Mesendoderm (in vitro differentiated cells): ENCODE data around the gene KRT12.
A peak's percentile ranks its signal among the peaks of the same experiment; 100 is the strongest.

Source experiments
- DNase-seq: peaks from one replicate; pipeline ENCODE4 v3.0.0; 2013
- H2AK5ac ChIP-seq: 2 replicates; pipeline ENCODE4 v1.6.1; 2013; ENCODE audit warnings: low read length, inconsistent platforms
- H2BK120ac ChIP-seq: 2 replicates; pipeline ENCODE4 v1.6.1; 2013; ENCODE audit warnings: low read depth, mild to moderate bottlenecking, low read length, moderate library complexity, mixed read lengths
- H2BK15ac ChIP-seq: replicated peaks from 2 replicates; pipeline ENCODE4 v1.6.1; 2013; ENCODE audit warnings: low read depth, mild to moderate bottlenecking, moderate library complexity
- H2BK5ac ChIP-seq: 2 replicates; pipeline ENCODE4 v1.6.1; 2013; ENCODE audit warnings: low read length, inconsistent platforms
- H3K18ac ChIP-seq: 2 replicates; pipeline ENCODE4 v1.6.1; 2013; ENCODE audit warnings: mild to moderate bottlenecking, low read length, mixed read lengths
- H3K23ac ChIP-seq: one replicate; pipeline ENCODE4 v1.6.1; 2013; ENCODE audit warnings: low read length
- H3K27ac ChIP-seq: 2 replicates; pipeline ENCODE4 v1.5.1; 2013; ENCODE audit warnings: low read depth, mild to moderate bottlenecking, inconsistent platforms, low read length, moderate library complexity
- H3K27me3 ChIP-seq: 2 replicates; pipeline ENCODE4 v1.6.1; 2013; ENCODE audit warnings: low read length, control low read depth, mild to moderate bottlenecking, inconsistent platforms; ENCODE audit not compliant: insufficient read depth, poor library complexity
- H3K36me3 ChIP-seq: 2 replicates; pipeline ENCODE4 v1.6.1; 2013; ENCODE audit warnings: low read length, inconsistent platforms; ENCODE audit not compliant: control insufficient read depth, insufficient read depth
- H3K4ac ChIP-seq: one replicate; pipeline ENCODE4 v1.6.1; 2013; ENCODE audit warnings: low read depth, mild to moderate bottlenecking, low read length, moderate library complexity
- H3K4me1 ChIP-seq: 2 replicates; pipeline ENCODE4 v1.6.1; 2013; ENCODE audit warnings: low read depth, low read length, inconsistent platforms; ENCODE audit not compliant: control insufficient read depth
- H3K4me2 ChIP-seq: 2 replicates; pipeline ENCODE4 v1.6.1; 2013; ENCODE audit warnings: low read length
- H3K4me3 ChIP-seq: 2 replicates; pipeline ENCODE4 v1.5.1; 2013; ENCODE audit warnings: mild to moderate bottlenecking, low read length
- H3K56ac ChIP-seq: one replicate; pipeline ENCODE4 v1.6.1; 2013; ENCODE audit warnings: low read length
- H3K79me1 ChIP-seq: 2 replicates; pipeline ENCODE4 v1.6.1; 2013; ENCODE audit warnings: low read length, inconsistent platforms
- H3K79me2 ChIP-seq: 2 replicates; pipeline ENCODE4 v1.6.1; 2013; ENCODE audit warnings: mild to moderate bottlenecking, low read length; ENCODE audit not compliant: control insufficient read depth, insufficient read depth
- H3K9ac ChIP-seq: 2 replicates; pipeline ENCODE4 v1.6.1; 2013; ENCODE audit warnings: low read length, inconsistent platforms
- H4K5ac ChIP-seq: one replicate; pipeline ENCODE4 v1.6.1; 2013; ENCODE audit warnings: low read length
- H4K8ac ChIP-seq: one replicate; pipeline ENCODE4 v1.6.1; 2013; ENCODE audit warnings: low read depth, mild to moderate bottlenecking, control low read depth, low read length, moderate library complexity
- WGBS: extraction: QIAGEN DNeasy Blood & Tissue Kit; methylation state at CpG from one replicate; pipeline ENCODE4 v1.1.7; 2013; ENCODE audit warnings: low lambda C conversion rate, missing lambda C conversion rate; ENCODE audit not compliant: insufficient coverage; ENCODE audit errors: extremely low coverage; 5-methylcytosine and 5-hydroxymethylcytosine counted together

KRT12 gene

GRCh38 chr17:40871316-40871715, 4.3 kb upstream of the KRT12 start:
- Histone ChIP-seq H2BK15ac (no peak overlapping the region), H3K18ac (no peak overlapping the region), H4K5ac (no peak overlapping the region), H3K56ac (no peak overlapping the region), H3K79me2 (no peaks in the 10 kb centered on the region), H3K4me1 (no peaks in the 10 kb centered on the region), H2BK5ac (no peak overlapping the region), H3K4me2 (no peak overlapping the region), H3K79me1 (no peaks in the 10 kb centered on the region), H3K4me3 (no peak overlapping the region), H3K36me3 (no peaks in the 10 kb centered on the region), H3K27ac (no peak overlapping the region), H3K4ac (no peak overlapping the region), H3K23ac (no peak overlapping the region), H4K8ac (no peak overlapping the region), H3K27me3 (no peaks in the 10 kb centered on the region), H3K9ac (no peak overlapping the region), H2AK5ac (no peak overlapping the region), H2BK120ac (no peak overlapping the region)
- WGBS: no CpG with 5 or more reads among the region's 7 CpGs
- no peak for DNase-seq

GRCh38 chr17:40870136-40870535, 3.1 kb upstream of the KRT12 start:
- H3K9ac ChIP-seq: no peak overlapping the region
- WGBS: no CpG with 5 or more reads among the region's 4 CpGs
- no peak overlapping the region for H3K18ac ChIP-seq
- H2BK5ac ChIP-seq: no peak overlapping the region
- peak; percentile 3 for DNase-seq
- no peak overlapping the region for H3K27ac ChIP-seq
- no peak overlapping the region for H3K56ac ChIP-seq
- no peak overlapping the region for H2BK120ac ChIP-seq
- H2BK15ac ChIP-seq: no peak overlapping the region
- H3K4me1 ChIP-seq: no peaks in the 10 kb centered on the region
- H3K36me3 ChIP-seq: no peaks in the 10 kb centered on the region
- no peak overlapping the region for H4K8ac ChIP-seq
- no peaks in the 10 kb centered on the region for H3K79me2 ChIP-seq
- no peak overlapping the region for H3K23ac ChIP-seq
- no peaks in the 10 kb centered on the region for H3K27me3 ChIP-seq
- no peak overlapping the region for H3K4ac ChIP-seq
- H2AK5ac ChIP-seq: no peak overlapping the region
- H4K5ac ChIP-seq: no peak overlapping the region
- no peak overlapping the region for H3K4me2 ChIP-seq
- H3K4me3 ChIP-seq: no peak overlapping the region
- H3K79me1 ChIP-seq: no peaks in the 10 kb centered on the region

- Histone ChIP-seq H3K27me3 (no peaks in the 10 kb centered on the region), H2BK15ac (no peak overlapping the region), H3K4ac (no peak overlapping the region), H3K18ac (no peak overlapping the region), H3K9ac (no peak overlapping the region), H4K5ac (no peak overlapping the region), H3K23ac (no peak overlapping the region), H3K79me1 (no peaks in the 10 kb centered on the region), H2BK120ac (no peak overlapping the region), H2AK5ac (no peak overlapping the region), H3K36me3 (no peaks in the 10 kb centered on the region), H3K27ac (no peak overlapping the region), H3K56ac (no peak overlapping the region), H4K8ac (no peak overlapping the region), H3K4me1 (no peaks in the 10 kb centered on the region), H2BK5ac (no peak overlapping the region), H3K79me2 (no peaks in the 10 kb centered on the region), H3K4me2 (no peak overlapping the region), H3K4me3 (no peak overlapping the region)
- no CpG with 5 or more reads among the region's 14 CpGs for WGBS
- no peak for DNase-seq
Observed at GRCh38 chr17:40864661-40865390, 2.2 kb downstream of the KRT12 start.

- peak; percentile 83 for DNase-seq
- no peaks in the 10 kb centered on the region for H3K79me1 ChIP-seq
Observed at GRCh38 chr17:40862985-40863733, 3.9 kb downstream of the KRT12 start.

GRCh38 chr17:40859536-40859935, 7.5 kb downstream of the KRT12 start:
- H2BK120ac ChIP-seq: no peak overlapping the region

More at GRCh38 chr17:40862985-40863733, 3.9 kb downstream of the KRT12 start:
- Histone ChIP-seq H3K4ac (no peak overlapping the region), H2BK15ac (no peak overlapping the region), H3K23ac (no peak overlapping the region), H2BK5ac (no peak overlapping the region), H4K5ac (no peak overlapping the region), H3K56ac (no peak overlapping the region), H3K18ac (no peak overlapping the region), H3K27ac (no peak overlapping the region), H3K36me3 (no peaks in the 10 kb centered on the region), H3K4me3 (no peak overlapping the region), H3K27me3 (no peaks in the 10 kb centered on the region), H3K4me1 (no peaks in the 10 kb centered on the region), H4K8ac (no peak overlapping the region), H2BK120ac (no peak overlapping the region), H3K4me2 (no peak overlapping the region), H3K79me2 (no peaks in the 10 kb centered on the region), H3K9ac (no peak overlapping the region), H2AK5ac (no peak overlapping the region)
- no CpG with 5 or more reads among the region's 39 CpGs for WGBS

More at GRCh38 chr17:40859536-40859935, 7.5 kb downstream of the KRT12 start:
- no peak overlapping the region for H3K18ac ChIP-seq
- no peak overlapping the region for H3K27ac ChIP-seq
- no peak overlapping the region for H3K9ac ChIP-seq
- H3K56ac ChIP-seq: no peak overlapping the region
- no peak overlapping the region for H3K23ac ChIP-seq
- H4K5ac ChIP-seq: no peak overlapping the region
- no peak overlapping the region for H4K8ac ChIP-seq
- H3K4me3 ChIP-seq: no peak overlapping the region
- no CpG with 5 or more reads among the region's 2 CpGs for WGBS
- no peaks in the 10 kb centered on the region for H3K4me1 ChIP-seq
- DNase-seq: no peak
- H3K27me3 ChIP-seq: no peaks in the 10 kb centered on the region
- no peaks in the 10 kb centered on the region for H3K36me3 ChIP-seq
- H2BK15ac ChIP-seq: no peak overlapping the region
- no peak overlapping the region for H2AK5ac ChIP-seq
- H3K79me2 ChIP-seq: no peaks in the 10 kb centered on the region
- no peak overlapping the region for H3K4me2 ChIP-seq
- no peaks in the 10 kb centered on the region for H3K79me1 ChIP-seq
- H2BK5ac ChIP-seq: no peak overlapping the region
- H3K4ac ChIP-seq: no peak overlapping the region
